CD14-positive monocyte (primary cell): Measurements from ENCODE around the gene MGST1. TPM values are rescaled to one million over a fixed set of nuclear protein-coding genes. Genes with fewer than 3 reads are reported as not detected.
A peak's percentile ranks its signal among the peaks of the same experiment; 100 is the strongest.
"Not testable (repeated sequence)": the region's sequence is repeated elsewhere in the genome, so short reads cannot be mapped to it uniquely, and the experiment has no call there.

Source experiments
- DNase-seq, 3 donors: peaks; one replicate each; pipeline ENCODE4 v3.0.0-alpha.2; 2011 to 2022
- H2AFZ ChIP-seq: 2 replicates; pipeline ENCODE4 v1.6.0; 2012; ENCODE audit warnings: mild to moderate bottlenecking, low read depth, low read length, inconsistent platforms; ENCODE audit not compliant: insufficient read depth, poor library complexity, severe bottlenecking
- H3K27ac ChIP-seq, 2 donors: 1 replicate in 1 of 2; 2 replicates in 1 of 2; pipeline ENCODE4 v1.5.1; 2012 to 2013; ENCODE audit warnings: low read length in 2 of 2, control low read depth in 1 of 2, inconsistent platforms in 1 of 2, low read depth in 1 of 2, mild to moderate bottlenecking in 1 of 2
- H3K27me3 ChIP-seq, 2 donors: one replicate each; pipeline versions ENCODE4 v1.6.0 to v1.6.1; 2011 to 2013; ENCODE audit warnings: low read length in 2 of 2; ENCODE audit not compliant: control insufficient read depth in 2 of 2, insufficient read depth in 2 of 2
- H3K36me3 ChIP-seq, 2 donors: replicated peaks in 1 of 2; 1 replicate in 1 of 2; 2 replicates in 1 of 2; pipeline versions ENCODE4 v1.5.1 to v1.6.1; 2012 to 2013; ENCODE audit warnings: low read length in 2 of 2, control low read depth in 1 of 2, inconsistent platforms in 1 of 2, mild to moderate bottlenecking in 1 of 2; ENCODE audit not compliant: insufficient read depth in 2 of 2, control insufficient read depth in 1 of 2
- H3K4me1 ChIP-seq, 2 donors: 1 replicate in 1 of 2; 2 replicates in 1 of 2; pipeline versions ENCODE4 v1.5.1 to v1.6.1; 2012 to 2013; ENCODE audit warnings: low read length in 2 of 2, control low read depth in 1 of 2, inconsistent platforms in 1 of 2, mild to moderate bottlenecking in 1 of 2, moderate library complexity in 1 of 2; ENCODE audit not compliant: insufficient read depth in 2 of 2, control insufficient read depth in 1 of 2
- H3K4me2 ChIP-seq: replicated peaks from 2 replicates; pipeline ENCODE3; 2012; ENCODE audit warnings: low read length, moderate library complexity, mild to moderate bottlenecking; ENCODE audit not compliant: poor library complexity, severe bottlenecking; ENCODE audit errors: extremely low read depth
- H3K4me3 ChIP-seq, 3 experiments: fragments of 200-600 bp in 1 of 3; sonication (generic) in 1 of 3; replicated peaks in 1 of 3; 1 replicate in 2 of 3; 2 replicates in 1 of 3; pipeline ENCODE4 v1.5.1; 2011 to 2013; ENCODE audit warnings: low read length in 3 of 3, mild to moderate bottlenecking in 3 of 3, control low read depth in 2 of 3, low read depth in 2 of 3, inconsistent platforms in 1 of 3, moderate library complexity in 1 of 3
- H3K79me2 ChIP-seq: 2 replicates; pipeline ENCODE4 v1.6.0; 2012; ENCODE audit warnings: mild to moderate bottlenecking, control low read depth, inconsistent platforms, low read length, moderate library complexity; ENCODE audit not compliant: insufficient read depth
- H3K9ac ChIP-seq: 2 replicates; pipeline ENCODE4 v1.6.0; 2017; ENCODE audit warnings: low read length, mild to moderate bottlenecking; ENCODE audit not compliant: insufficient read depth, poor library complexity, severe bottlenecking
- H3K9me3 ChIP-seq, 2 donors: replicated peaks in 1 of 2; 1 replicate in 1 of 2; 2 replicates in 1 of 2; pipeline versions ENCODE4 v1.5.1 to v1.6.1; 2012 to 2013; ENCODE audit warnings: low read length in 2 of 2, control low read depth in 1 of 2; ENCODE audit not compliant: control insufficient read depth in 1 of 2, insufficient read depth in 1 of 2
- H4K20me1 ChIP-seq: 2 replicates; pipeline ENCODE4 v1.6.0; 2012; ENCODE audit warnings: mild to moderate bottlenecking, low read length, control low read depth, moderate library complexity; ENCODE audit not compliant: insufficient read depth
- H3K27ac Mint-ChIP-seq, 7 donors: one replicate each; pipeline ENCODE4 v1.8.0; 2020; ENCODE audit warnings: mild to moderate bottlenecking in 7 of 7, mixed read lengths in 7 of 7, moderate library complexity in 6 of 7, inconsistent platforms in 2 of 7
- H3K27me3 Mint-ChIP-seq, 3 donors: one replicate each; pipeline ENCODE4 v1.8.0; 2021 to 2022; ENCODE audit warnings: low read depth in 3 of 3, mild to moderate bottlenecking in 3 of 3, mixed read lengths in 3 of 3, moderate library complexity in 3 of 3, inconsistent platforms in 1 of 3
- H3K36me3 Mint-ChIP-seq, 2 donors: one replicate each; pipeline ENCODE4 v1.8.0; 2020; ENCODE audit warnings: mixed read lengths in 2 of 2, inconsistent platforms in 1 of 2, mild to moderate bottlenecking in 1 of 2
- H3K4me1 Mint-ChIP-seq: one replicate; pipeline ENCODE4 v1.8.0; 2020; ENCODE audit warnings: mild to moderate bottlenecking, mixed read lengths
- H3K4me3 Mint-ChIP-seq, 2 donors: one replicate each; pipeline ENCODE4 v1.8.0; 2020; ENCODE audit warnings: mild to moderate bottlenecking in 2 of 2, mixed read lengths in 2 of 2, moderate library complexity in 1 of 2
- H3K9me3 Mint-ChIP-seq, 7 donors: one replicate each; pipeline ENCODE4 v1.8.0; 2020 to 2022; ENCODE audit warnings: mixed read lengths in 7 of 7, mild to moderate bottlenecking in 6 of 7, moderate library complexity in 6 of 7, inconsistent platforms in 2 of 7
- CTCF ChIP-seq: fragments of 200-600 bp; IDR thresholded peaks from one replicate; pipeline ENCODE4 v1.8.0; 2022; ENCODE audit warnings: antibody characterized with exemption, mild to moderate bottlenecking
- WGBS: methylation state at CpG from one replicate; pipeline ENCODE4 v1.1.5; 2013; ENCODE audit warnings: missing lambda C conversion rate; ENCODE audit not compliant: insufficient coverage; 5-methylcytosine and 5-hydroxymethylcytosine counted together
- intact Hi-C, 2 donors: fragments of 100-400 bp; cut with micrococcal nuclease; formaldehyde crosslinking; loops; one replicate each; pipeline versions ENCODE4 v1.15.0 to v1.15.1; 2023
- polyA plus RNA-seq, 3 donors: library from polyadenylated mRNA; depleted of rRNA in 1 of 3; unstranded in 2 of 3; stranded (reverse) in 1 of 3; fragments of 300-500 nt in 2 of 3; fragments of >200 nt in 1 of 3; fragmentation: Illumina TruSeq in 2 of 3; gene quantifications; 1 replicate in 2 of 3; 2 replicates in 1 of 3; pipeline ENCODE4 v1.2.3, GENCODE V29; 2012 to 2021

Gene MGST1
- polyA plus RNA-seq, 3 donors: 84.8 to 295 (median 248) TPM

- Mint-ChIP-seq H3K4me3 (no peak overlapping the region), H3K27me3 (no peaks in the 10 kb centered on the region), H3K9me3 (no peaks in the 10 kb centered on the region), H3K4me1 (no peaks in the 10 kb centered on the region), H3K27ac (peak overlapping the region in 1 of 7 donors; percentile 66), H3K36me3 (peaks cover 38 to 49% of the 10 kb centered on the region in 2 donors)
- intact Hi-C loops: loop anchor here in 1 of 2 donors (10.0 kb wide), 1 partner anchor 294 kb away; no protein-coding TSS in a partner anchor
- Histone ChIP-seq H3K27me3 (no peaks in the 10 kb centered on the region), H3K36me3 (peaks cover 18 to 70% of the 10 kb centered on the region in 2 donors), H3K9me3 (no peaks in the 10 kb centered on the region), H3K4me3 (no peak overlapping the region), H3K79me2 (no peaks in the 10 kb centered on the region), H3K9ac (no peak overlapping the region), H3K27ac (no peak overlapping the region), H2AFZ (no peak overlapping the region), H4K20me1 (no peaks in the 10 kb centered on the region), H3K4me1 (no peaks in the 10 kb centered on the region), H3K4me2 (no peak overlapping the region)
- no peak for DNase-seq
- TF ChIP-seq CTCF: no peak
- WGBS: 100% methylated on average over 1 of the region's 2 CpGs
These were observed 21.7 kb downstream of the MGST1 start for GRCh38 chr12:16369156-16369555.

GRCh38 chr12:16370096-16370495, 22.7 kb downstream of the MGST1 start:
- H3K27ac Mint-ChIP-seq: no peak overlapping the region
- no peaks in the 10 kb centered on the region for H3K9me3 Mint-ChIP-seq
- Histone ChIP-seq H3K4me2 (no peak overlapping the region), H3K4me3 (no peak overlapping the region), H3K27ac (no peak overlapping the region), H3K36me3 (peaks cover 12 to 61% of the 10 kb centered on the region in 2 donors), H4K20me1 (no peaks in the 10 kb centered on the region), H3K79me2 (no peaks in the 10 kb centered on the region), H3K4me1 (no peaks in the 10 kb centered on the region), H2AFZ (no peak overlapping the region), H3K9ac (no peak overlapping the region), H3K9me3 (no peaks in the 10 kb centered on the region), H3K27me3 (no peaks in the 10 kb centered on the region)
- peaks cover 28 to 42% of the 10 kb centered on the region in 2 donors for H3K36me3 Mint-ChIP-seq
- H3K27me3 Mint-ChIP-seq: no peaks in the 10 kb centered on the region
- intact Hi-C loops: no loop called here
- TF ChIP-seq CTCF: no peak
- DNase-seq: no peak
- no CpG with 5 or more reads among the region's 1 CpG for WGBS
- H3K4me3 Mint-ChIP-seq: no peak overlapping the region
- no peaks in the 10 kb centered on the region for H3K4me1 Mint-ChIP-seq

- H3K27me3 ChIP-seq, intact Hi-C loops, H3K9me3 Mint-ChIP-seq, H3K4me3 ChIP-seq, H3K36me3 ChIP-seq, H3K27me3 Mint-ChIP-seq, H4K20me1 ChIP-seq, H3K4me1 ChIP-seq, H3K9ac ChIP-seq, H3K27ac ChIP-seq, H3K79me2 ChIP-seq, H3K4me2 ChIP-seq, H3K4me1 Mint-ChIP-seq, H3K36me3 Mint-ChIP-seq, H2AFZ ChIP-seq, DNase-seq, H3K4me3 Mint-ChIP-seq, H3K9me3 ChIP-seq: not testable (repeated sequence)
- H3K27ac Mint-ChIP-seq: peak overlapping the region in 1 of 7 donors; percentile 61
- 95% methylated on average over 12 of the region's 21 CpGs for WGBS
These were observed 35.3 kb downstream of the MGST1 start for GRCh38 chr12:16382652-16383312.
